GM12878 (cell line): ENCODE measurements around the gene FAF1. TPM values are rescaled to one million over a fixed set of nuclear protein-coding genes. Genes with fewer than 3 reads are reported as not detected.

Experiments
- JUND ChIP-seq: IDR thresholded peaks from 2 replicates; pipeline ENCODE4 v1.6.1; 2012; ENCODE audit warnings: low read depth, mild to moderate bottlenecking, low read length, improper control_type of control experiment, moderate library complexity
- KLF5 ChIP-seq: fragments of 450-650 bp; IDR thresholded peaks from 2 replicates; pipeline ENCODE4 v1.6.1; 2014; ENCODE audit warnings: mild to moderate bottlenecking; ENCODE audit not compliant: partially characterized antibody
- SMC3 ChIP-seq: IDR thresholded peaks from 2 replicates; pipeline ENCODE4 v1.6.1; 2011; ENCODE audit warnings: low read length, improper control_type of control experiment, borderline replicate concordance
- SP1 ChIP-seq: IDR thresholded peaks from one replicate; pipeline ENCODE4 v1.6.1; 2011; ENCODE audit warnings: low read depth, low read length
- SRF ChIP-seq, 2 experiments: IDR thresholded peaks; 2 replicates each; pipeline ENCODE4 v1.6.1; 2011; ENCODE audit warnings: low read depth in 2 of 2, low read length in 2 of 2, mild to moderate bottlenecking in 1 of 2, moderate library complexity in 1 of 2
- STAT3 ChIP-seq: IDR thresholded peaks from 2 replicates; pipeline ENCODE4 v1.6.1; 2011; ENCODE audit warnings: low read depth, low read length, improper control_type of control experiment
- ZNF592 ChIP-seq: fragments of 450-650 bp; IDR thresholded peaks from 2 replicates; pipeline ENCODE4 v1.6.1; 2017; ENCODE audit warnings: mild to moderate bottlenecking, moderate library complexity
- polyA plus RNA-seq, 11 experiments: library from polyadenylated mRNA; depleted of rRNA in 4 of 11; unstranded in 6 of 11; stranded (reverse) in 5 of 11; fragments of >200 nt; fragmentation: Nextera tagmentation in 4 of 11; fragmentation: Illumina TruSeq in 1 of 11; extraction: Ambion mirVana in 4 of 11; extraction: Trizol in 1 of 11; gene quantifications; 1 replicate in 1 of 11; 2 replicates in 10 of 11; pipeline versions ENCODE4 v1.2.1 to v1.2.3, GENCODE V29; 2011 to 2016; ENCODE audit warnings: inconsistent platforms in 2 of 11, missing spikeins in 2 of 11, low read depth in 1 of 11
- total RNA-seq, 4 experiments: library from RNA; depleted of rRNA in 3 of 4; stranded (reverse); fragments of >200 nt in 3 of 4; fragmentation: Illumina TruSeq in 1 of 4; extraction: Trizol in 1 of 4; gene quantifications; 2 replicates each; pipeline versions ENCODE4 v1.2.1 to v1.2.3, GENCODE V29; 2013 to 2021
- TF ChIP-seq, protein P1 (sequence below): fragments of 450-650 bp; formaldehyde crosslinking; IDR thresholded peaks from 2 replicates; pipeline ENCODE4 v1.4.0; 2020; ENCODE audit warnings: mild to moderate bottlenecking, moderate library complexity
- TF ChIP-seq, protein P2 (sequence below), 3 experiments: IDR thresholded peaks in 2 of 3; conservative IDR thresholded peaks in 1 of 3; 2 replicates each; pipeline ENCODE4 v1.5.1; 2011; ENCODE audit warnings: low read depth in 3 of 3, low read length in 3 of 3, mild to moderate bottlenecking in 3 of 3, control low read depth in 2 of 3, moderate library complexity in 2 of 3, inconsistent platforms in 1 of 3, mixed read lengths in 1 of 3; ENCODE audit not compliant: control insufficient read depth in 2 of 3, insufficient read depth in 1 of 3; ENCODE audit errors: extremely low read depth in 1 of 3
- TF ChIP-seq, protein P3 (sequence below): fragments of 150-350 bp; IDR thresholded peaks from 2 replicates; pipeline ENCODE4 v1.6.1; 2014; ENCODE audit warnings: mild to moderate bottlenecking, low read depth, low read length
- TF ChIP-seq, protein P4 (sequence below): IDR thresholded peaks from 2 replicates; pipeline ENCODE4 v1.6.1; 2012; ENCODE audit warnings: improper control_type of control experiment, low read depth, low read length; ENCODE audit not compliant: insufficient replicate concordance

The FAF1 gene
- total and polyA plus RNA-seq, 10 of the 15 experiments (the other 5 are each of a cell fraction or from before 2014, with no cell fraction given) = 8.6 to 54.5 (median 23.7) TPM

DNA sequence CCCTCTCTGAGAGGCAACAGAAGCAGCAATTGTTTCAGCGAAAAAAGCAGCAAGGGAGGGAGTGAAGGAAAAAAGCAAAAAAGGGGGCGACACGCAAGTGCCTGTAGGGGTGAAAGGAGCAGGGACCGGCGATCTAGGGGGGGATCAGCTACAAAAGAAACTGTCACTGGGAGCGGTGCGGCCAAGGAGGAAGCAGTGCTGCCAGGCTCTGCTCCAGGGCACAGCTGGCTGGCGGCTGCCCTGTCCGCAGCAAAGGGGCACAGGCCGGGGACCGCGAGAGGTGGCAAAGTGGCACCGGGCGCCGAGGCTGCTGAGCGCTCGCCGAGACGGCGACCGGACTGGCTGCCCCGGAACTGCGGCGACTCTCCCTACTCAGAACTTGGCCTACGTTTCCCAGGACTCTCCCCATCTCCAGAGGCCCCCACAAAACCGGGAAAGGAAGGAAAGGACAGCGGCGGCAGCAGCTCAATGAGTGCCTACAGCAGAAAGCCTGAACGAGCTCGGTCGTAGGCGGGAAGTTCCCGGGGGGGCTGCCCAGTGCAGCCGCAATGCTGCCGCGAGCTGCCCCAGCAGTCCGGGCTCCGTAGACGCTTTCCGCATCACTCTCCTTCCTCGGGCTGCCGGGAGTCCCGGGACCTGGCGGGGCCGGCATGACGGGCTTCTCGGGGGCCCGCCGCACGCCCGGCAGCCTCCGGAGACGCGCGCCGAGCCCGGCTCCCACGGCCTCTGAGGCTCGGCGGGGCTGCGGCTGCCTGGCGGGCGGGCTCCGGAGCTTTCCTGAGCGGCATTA lies 8.9 kb upstream of the FAF1 start (continued):
- TF ChIP-seq, protein P1, sequence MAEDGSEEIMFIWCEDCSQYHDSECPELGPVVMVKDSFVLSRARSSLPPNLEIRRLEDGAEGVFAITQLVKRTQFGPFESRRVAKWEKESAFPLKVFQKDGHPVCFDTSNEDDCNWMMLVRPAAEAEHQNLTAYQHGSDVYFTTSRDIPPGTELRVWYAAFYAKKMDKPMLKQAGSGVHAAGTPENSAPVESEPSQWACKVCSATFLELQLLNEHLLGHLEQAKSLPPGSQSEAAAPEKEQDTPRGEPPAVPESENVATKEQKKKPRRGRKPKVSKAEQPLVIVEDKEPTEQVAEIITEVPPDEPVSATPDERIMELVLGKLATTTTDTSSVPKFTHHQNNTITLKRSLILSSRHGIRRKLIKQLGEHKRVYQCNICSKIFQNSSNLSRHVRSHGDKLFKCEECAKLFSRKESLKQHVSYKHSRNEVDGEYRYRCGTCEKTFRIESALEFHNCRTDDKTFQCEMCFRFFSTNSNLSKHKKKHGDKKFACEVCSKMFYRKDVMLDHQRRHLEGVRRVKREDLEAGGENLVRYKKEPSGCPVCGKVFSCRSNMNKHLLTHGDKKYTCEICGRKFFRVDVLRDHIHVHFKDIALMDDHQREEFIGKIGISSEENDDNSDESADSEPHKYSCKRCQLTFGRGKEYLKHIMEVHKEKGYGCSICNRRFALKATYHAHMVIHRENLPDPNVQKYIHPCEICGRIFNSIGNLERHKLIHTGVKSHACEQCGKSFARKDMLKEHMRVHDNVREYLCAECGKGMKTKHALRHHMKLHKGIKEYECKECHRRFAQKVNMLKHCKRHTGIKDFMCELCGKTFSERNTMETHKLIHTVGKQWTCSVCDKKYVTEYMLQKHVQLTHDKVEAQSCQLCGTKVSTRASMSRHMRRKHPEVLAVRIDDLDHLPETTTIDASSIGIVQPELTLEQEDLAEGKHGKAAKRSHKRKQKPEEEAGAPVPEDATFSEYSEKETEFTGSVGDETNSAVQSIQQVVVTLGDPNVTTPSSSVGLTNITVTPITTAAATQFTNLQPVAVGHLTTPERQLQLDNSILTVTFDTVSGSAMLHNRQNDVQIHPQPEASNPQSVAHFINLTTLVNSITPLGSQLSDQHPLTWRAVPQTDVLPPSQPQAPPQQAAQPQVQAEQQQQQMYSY (CRISPR knock-in tag) = no peak
- TF ChIP-seq ZNF592 = no peak
- TF ChIP-seq, protein P2, sequence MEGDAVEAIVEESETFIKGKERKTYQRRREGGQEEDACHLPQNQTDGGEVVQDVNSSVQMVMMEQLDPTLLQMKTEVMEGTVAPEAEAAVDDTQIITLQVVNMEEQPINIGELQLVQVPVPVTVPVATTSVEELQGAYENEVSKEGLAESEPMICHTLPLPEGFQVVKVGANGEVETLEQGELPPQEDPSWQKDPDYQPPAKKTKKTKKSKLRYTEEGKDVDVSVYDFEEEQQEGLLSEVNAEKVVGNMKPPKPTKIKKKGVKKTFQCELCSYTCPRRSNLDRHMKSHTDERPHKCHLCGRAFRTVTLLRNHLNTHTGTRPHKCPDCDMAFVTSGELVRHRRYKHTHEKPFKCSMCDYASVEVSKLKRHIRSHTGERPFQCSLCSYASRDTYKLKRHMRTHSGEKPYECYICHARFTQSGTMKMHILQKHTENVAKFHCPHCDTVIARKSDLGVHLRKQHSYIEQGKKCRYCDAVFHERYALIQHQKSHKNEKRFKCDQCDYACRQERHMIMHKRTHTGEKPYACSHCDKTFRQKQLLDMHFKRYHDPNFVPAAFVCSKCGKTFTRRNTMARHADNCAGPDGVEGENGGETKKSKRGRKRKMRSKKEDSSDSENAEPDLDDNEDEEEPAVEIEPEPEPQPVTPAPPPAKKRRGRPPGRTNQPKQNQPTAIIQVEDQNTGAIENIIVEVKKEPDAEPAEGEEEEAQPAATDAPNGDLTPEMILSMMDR (IDR thresholded peaks at IDR 0.05 in 2 of 3, conservative IDR thresholded peaks at IDR 0.05 in 1 of 3; ENCODE audit: control insufficient read depth in 2 of 3, extremely low read depth in 1 of 3, insufficient read depth in 1 of 3, low read depth in 3 of 3, low read length in 3 of 3) = no peak
- TF ChIP-seq SRF (IDR thresholded peaks at IDR 0.05; ENCODE audit: low read depth in 2 of 2, low read length in 2 of 2) = no peak
- TF ChIP-seq JUND = no peak
- TF ChIP-seq, protein P3, sequence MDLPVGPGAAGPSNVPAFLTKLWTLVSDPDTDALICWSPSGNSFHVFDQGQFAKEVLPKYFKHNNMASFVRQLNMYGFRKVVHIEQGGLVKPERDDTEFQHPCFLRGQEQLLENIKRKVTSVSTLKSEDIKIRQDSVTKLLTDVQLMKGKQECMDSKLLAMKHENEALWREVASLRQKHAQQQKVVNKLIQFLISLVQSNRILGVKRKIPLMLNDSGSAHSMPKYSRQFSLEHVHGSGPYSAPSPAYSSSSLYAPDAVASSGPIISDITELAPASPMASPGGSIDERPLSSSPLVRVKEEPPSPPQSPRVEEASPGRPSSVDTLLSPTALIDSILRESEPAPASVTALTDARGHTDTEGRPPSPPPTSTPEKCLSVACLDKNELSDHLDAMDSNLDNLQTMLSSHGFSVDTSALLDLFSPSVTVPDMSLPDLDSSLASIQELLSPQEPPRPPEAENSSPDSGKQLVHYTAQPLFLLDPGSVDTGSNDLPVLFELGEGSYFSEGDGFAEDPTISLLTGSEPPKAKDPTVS = no peak
- TF ChIP-seq KLF5 = no peak
- TF ChIP-seq SMC3 = no peak
- no peak for TF ChIP-seq STAT3
- no peak for TF ChIP-seq SP1
- TF ChIP-seq, protein P4, sequence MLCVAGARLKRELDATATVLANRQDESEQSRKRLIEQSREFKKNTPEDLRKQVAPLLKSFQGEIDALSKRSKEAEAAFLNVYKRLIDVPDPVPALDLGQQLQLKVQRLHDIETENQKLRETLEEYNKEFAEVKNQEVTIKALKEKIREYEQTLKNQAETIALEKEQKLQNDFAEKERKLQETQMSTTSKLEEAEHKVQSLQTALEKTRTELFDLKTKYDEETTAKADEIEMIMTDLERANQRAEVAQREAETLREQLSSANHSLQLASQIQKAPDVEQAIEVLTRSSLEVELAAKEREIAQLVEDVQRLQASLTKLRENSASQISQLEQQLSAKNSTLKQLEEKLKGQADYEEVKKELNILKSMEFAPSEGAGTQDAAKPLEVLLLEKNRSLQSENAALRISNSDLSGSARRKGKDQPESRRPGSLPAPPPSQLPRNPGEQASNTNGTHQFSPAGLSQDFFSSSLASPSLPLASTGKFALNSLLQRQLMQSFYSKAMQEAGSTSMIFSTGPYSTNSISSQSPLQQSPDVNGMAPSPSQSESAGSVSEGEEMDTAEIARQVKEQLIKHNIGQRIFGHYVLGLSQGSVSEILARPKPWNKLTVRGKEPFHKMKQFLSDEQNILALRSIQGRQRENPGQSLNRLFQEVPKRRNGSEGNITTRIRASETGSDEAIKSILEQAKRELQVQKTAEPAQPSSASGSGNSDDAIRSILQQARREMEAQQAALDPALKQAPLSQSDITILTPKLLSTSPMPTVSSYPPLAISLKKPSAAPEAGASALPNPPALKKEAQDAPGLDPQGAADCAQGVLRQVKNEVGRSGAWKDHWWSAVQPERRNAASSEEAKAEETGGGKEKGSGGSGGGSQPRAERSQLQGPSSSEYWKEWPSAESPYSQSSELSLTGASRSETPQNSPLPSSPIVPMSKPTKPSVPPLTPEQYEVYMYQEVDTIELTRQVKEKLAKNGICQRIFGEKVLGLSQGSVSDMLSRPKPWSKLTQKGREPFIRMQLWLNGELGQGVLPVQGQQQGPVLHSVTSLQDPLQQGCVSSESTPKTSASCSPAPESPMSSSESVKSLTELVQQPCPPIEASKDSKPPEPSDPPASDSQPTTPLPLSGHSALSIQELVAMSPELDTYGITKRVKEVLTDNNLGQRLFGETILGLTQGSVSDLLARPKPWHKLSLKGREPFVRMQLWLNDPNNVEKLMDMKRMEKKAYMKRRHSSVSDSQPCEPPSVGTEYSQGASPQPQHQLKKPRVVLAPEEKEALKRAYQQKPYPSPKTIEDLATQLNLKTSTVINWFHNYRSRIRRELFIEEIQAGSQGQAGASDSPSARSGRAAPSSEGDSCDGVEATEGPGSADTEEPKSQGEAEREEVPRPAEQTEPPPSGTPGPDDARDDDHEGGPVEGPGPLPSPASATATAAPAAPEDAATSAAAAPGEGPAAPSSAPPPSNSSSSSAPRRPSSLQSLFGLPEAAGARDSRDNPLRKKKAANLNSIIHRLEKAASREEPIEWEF = no peak
